Measurements from ENCODE around the gene C5orf47.

The C5orf47 gene, protein sequence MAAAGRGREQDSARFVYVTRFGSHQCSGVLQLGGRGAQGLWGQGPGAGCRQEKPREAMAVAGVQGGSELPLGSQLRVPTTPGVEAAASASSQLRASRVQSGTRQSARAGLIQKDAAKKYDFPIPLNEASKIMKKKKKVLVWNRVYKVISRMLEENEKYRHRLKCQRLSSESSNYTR

DNA sequence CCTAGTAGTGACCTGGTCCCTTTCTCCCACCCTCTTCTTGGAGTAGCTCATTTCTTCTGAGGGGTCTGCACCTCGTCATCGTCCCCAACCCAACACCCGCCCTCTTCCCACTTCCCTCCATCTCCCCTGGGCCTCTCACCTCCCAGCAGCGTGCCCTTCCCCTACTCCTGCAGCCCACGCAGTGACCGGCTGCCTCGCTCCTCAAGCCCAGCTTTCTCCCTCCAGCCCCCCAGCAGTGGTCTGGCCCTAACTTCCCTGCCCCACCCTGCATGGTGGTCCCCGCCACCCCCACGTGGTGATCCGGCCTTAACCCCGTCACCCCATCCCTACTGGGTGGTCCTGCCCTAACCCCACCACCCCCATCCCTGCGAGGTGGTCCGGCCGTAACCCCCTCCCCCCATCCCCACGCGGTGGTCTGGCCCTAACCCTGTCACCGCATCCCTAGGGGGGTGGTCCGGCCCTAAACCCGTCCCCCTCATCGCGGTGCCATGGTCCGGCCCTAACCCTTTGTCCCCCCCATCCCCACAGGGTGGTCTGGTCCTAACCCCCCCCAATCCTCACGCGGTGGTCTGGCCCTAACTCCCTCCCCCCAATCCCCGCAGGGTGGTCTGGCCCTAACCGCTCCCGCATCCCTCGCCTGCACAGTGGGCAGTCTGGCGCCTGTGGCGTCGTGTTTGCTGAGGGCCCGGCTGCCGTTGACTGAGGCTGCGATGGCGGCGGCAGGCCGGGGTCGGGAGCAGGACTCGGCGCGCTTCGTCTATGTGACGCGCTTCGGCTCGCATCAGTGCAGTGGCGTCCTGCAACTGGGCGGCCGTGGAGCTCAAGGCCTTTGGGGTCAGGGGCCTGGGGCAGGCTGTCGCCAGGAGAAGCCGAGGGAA lies at the start of gene C5orf47:
C5orf47 (plus strand) TSS at position 617 of the 878 bp plus-strand sequence; CDS start at position 711, 94 bp downstream.
- DNase-seq (ENCODE audit: low read depth in 1 of 2, low spot score in 1 of 2), result no peak

DNA sequence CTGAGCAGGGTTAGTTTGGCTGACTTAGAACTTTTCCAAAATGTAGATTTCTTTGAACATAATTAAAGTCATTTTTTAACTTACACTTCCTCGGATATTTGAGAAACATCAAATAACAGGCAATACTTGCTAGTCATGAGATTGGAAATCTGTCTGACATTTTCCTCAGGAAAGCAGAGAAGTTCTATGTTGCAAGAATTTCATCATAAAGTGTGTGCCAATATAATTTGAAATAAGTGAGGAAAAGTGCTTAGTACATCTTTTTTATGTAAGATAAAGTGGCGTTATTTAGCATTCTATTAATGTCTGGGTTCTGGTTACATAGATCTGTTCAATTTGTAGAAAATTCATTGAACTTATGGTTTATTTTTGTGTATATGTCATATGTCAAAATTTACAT lies 48.7 kb upstream of the C5orf47 start:
- DNase-seq (ENCODE audit: low read depth in 1 of 2, low spot score in 1 of 2), result no peak

DNA sequence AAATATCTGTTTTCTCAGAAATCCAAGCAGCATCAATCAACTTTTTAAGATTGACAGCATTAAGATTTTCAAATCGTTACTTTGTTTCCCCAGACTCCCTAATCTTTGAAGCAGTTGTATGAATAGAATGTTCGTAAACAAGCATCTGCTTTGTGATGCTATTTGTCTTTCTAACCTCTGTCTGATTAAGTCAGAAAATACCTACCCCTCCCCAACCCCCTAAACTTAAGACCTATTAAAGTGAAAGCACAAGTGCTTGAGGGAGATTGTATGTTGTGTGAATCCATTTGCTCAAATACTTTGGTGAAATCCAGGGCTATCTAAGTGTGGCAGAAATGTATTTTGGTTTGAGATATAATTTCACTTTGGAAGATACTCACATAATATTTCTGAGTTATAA lies 47.9 kb upstream of the C5orf47 start:
- no peak for DNase-seq (ENCODE audit: low read depth in 1 of 2, low spot score in 1 of 2)

DNA sequence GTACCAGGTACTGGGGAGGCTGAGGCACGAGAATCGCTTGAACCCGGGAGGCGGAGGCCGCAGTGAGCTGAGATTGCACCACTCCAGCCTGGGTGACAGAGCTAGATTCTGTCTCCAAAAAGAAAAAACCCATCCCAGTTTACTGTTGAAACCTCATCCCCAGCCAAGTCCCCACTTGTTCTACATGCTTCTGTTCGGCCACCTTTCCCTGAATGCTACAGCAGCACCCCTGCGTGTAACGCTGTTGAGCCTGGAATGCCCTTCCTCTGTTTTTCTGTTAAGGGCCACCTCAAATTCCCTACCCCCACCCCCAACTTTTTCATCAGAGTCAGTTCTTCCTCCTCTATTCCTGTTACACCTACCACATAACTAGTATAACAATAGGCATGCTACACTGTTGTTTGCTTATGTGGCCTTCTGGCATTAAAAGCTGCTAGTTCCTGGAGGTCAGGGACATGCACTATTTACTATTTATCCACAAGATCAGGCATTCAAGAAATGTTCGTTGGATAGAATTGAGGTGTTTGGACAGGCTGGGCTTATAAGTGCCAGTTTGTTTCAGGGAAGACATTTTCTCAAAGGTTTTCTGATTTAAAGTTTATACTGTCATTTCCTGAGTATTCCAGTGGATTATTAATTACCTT lies 47.1 kb upstream of the C5orf47 start:
- DNase-seq (ENCODE audit: low read depth in 1 of 2, low spot score in 1 of 2), result no peak

DNA sequence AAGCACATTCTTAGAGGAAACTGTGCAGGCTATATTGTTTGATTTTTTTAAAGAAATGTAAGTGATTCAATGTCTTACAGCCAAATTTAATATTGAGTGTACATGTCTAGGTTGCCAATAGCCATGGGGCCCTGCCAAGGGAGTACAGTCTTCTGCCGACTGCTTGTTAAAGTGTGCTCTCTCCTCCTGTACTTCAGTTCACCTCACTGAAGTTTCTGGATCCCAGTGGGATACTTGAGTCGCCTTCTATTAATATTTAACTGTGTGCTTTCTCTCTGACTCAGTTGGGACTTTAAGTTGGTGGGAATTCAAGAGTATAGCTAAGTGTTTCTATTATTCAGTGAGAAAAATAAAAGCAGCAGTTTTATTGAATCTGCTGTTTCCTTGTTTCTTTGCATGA lies 44.5 kb upstream of the C5orf47 start:
- no peak for DNase-seq (ENCODE audit: low read depth in 1 of 2, low spot score in 1 of 2)

DNA sequence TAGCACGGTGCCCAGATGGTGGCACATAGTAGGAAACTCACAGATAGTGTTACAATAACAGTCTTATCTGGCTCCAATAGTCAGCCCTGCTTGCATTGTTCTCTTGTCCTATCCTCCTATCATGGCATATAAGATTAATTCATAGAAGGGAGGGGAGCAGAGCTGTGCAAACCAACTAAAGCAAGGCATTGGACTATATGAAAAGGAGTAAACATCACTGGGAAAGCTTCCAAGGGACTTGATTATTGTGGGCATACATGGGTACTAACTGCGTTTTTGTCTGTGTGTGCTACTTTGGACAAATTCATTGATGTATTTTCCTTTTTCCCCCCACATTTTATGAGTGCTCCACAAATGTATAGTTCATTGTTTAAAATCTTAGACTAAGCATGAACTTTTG lies 43.8 kb upstream of the C5orf47 start:
- DNase-seq (ENCODE audit: low read depth in 1 of 2, low spot score in 1 of 2), result no peak

DNA sequence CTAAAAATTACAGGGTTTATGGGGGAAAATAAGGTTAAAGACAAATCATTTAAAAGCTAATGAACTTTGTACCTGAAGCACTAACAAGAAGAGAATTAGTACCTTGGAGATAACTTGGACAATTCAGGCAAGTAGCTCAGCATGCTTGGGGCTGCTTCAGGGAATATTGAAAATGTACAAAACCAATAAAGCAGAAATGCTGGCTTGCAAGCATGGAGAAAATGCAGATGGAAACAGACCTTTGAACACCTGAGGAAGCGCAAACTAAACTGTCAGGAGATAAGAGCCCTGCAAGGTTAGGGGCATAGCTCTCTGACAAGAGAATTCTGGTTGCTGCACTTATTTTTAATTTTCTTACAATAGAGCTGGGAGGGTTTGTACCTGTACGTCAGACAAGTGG lies 42.6 kb upstream of the C5orf47 start:
- no peak for DNase-seq (ENCODE audit: low read depth in 1 of 2, low spot score in 1 of 2)

DNA sequence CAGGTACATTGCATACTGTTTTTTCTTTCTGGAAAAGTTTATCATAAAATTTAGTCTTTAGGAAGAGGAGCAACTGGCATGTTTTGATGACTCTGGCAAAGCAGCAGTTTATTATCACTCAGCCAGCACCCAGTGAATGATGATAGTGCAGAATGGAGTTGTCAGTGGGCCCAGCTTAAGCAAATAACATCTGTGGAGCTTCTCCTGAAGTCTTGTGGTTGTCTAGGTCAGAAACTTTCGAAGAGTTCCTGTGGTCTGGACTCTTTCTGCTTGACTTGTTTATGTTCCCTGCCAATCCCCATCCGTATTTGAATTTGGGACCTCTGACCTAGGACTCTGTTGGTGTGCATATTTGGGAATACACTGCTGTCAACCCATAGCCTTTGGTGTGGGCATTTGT lies 38.1 kb upstream of the C5orf47 start:
- DNase-seq (ENCODE audit: low read depth in 1 of 2, low spot score in 1 of 2), result no peak

DNA sequence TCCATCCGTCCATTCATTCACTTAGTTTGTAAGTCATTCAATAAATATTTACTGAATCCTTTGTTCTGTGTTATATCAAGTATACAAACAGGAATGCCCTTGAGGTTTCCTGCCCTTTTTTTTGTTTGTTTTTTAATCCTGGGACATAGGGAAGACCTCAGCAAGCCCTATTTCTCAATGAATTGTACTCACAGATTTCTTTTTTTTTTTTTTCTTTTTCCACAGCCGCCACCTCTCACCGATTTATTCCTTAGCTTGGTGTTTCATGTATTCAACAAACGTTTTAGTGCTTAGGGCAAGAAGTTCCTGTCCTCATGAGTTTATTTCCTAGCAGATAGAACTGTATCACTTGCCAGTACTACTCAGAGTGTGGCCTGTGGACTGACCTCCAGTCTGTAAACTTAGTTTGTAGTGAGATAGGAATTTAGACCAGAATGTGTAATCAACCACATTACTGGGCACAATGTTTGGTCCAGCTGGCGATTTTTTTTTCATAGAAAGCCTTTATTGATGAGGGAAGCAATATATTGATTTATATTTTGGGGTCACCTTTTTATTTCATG lies 35.4 kb upstream of the C5orf47 start:
- no peak for DNase-seq (ENCODE audit: low read depth in 1 of 2, low spot score in 1 of 2)

DNA sequence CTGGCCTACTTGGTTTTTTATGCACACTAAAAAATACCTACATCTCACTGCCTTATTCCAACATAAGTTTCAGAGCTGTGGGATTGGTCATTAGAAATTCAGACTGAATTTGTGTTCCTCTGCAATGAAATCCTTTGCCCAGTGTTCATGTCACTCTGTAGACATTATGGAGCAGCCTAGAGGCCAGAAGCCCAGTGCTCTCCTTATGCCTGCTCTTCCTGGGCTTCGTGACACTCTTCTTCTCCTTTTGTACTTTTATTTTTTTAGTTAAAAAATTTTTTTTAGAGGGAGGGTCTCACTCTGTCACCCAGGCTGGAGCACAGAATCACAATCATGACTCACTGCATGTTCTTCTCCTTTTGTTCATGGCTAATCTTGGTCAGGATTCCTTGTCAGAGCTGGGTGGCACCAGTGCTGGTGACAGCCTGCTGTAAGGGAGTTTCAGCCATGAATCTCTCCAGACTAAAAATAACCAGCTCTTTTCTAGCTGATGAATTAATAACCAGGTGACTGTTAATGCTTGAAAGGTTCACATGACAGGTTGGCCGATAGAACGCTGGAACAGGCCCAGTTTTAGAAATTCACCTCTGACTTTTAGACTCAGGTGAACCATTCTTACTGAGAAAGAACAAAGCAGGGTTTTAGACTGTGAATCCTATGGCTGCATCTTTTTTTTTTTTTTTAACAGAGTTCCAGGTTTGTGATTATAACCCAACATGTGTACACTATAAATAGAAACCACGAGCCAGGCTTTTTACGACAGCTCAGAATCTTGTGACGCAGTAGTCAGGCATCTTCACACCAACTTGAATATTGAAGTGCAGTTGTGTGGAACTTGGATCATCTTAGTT lies 34.1 kb upstream of the C5orf47 start:
- no peak for DNase-seq (ENCODE audit: low read depth in 1 of 2, low spot score in 1 of 2)

DNA sequence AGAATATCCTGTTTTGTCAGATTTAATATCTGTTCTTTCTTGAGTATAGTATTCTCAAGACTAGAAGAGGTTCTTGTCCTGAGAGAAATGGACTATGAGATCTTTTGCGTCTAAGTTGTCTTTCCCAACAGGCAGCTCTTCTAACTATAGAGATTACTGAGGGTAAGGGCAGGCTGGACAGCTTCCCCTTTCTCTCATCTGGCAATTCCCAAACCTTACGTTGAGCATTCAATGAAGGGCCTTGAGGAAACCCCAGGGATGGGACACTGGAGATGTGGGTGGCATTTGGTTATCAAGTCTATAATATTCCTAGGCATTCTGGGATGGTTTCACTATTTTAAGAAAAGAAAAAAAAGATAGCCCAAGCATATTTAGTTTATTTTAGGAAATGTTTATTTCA lies 28.0 kb upstream of the C5orf47 start:
- DNase-seq (ENCODE audit: low read depth in 1 of 2, low spot score in 1 of 2), result no peak

DNA sequence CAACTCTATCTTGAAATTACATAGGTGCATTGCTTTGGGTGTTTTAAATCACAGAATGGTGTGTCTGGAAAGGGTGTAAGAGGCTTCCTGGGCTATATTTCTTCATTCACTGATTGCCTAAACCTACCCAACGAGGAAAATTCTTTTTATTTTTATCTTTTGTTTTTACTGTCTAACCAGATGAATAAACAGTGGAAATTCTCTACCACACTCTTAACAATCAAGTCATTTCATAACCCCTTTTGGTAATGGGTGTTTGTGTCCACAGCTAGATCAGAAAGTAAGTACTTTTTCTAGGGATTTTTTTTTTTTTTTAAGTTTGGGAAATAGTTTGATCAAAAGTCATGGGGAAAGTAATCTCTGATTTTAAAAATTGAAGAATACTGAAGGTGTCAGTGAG lies 27.6 kb upstream of the C5orf47 start:
- DNase-seq (ENCODE audit: low read depth in 1 of 2, low spot score in 1 of 2), result no peak

DNA sequence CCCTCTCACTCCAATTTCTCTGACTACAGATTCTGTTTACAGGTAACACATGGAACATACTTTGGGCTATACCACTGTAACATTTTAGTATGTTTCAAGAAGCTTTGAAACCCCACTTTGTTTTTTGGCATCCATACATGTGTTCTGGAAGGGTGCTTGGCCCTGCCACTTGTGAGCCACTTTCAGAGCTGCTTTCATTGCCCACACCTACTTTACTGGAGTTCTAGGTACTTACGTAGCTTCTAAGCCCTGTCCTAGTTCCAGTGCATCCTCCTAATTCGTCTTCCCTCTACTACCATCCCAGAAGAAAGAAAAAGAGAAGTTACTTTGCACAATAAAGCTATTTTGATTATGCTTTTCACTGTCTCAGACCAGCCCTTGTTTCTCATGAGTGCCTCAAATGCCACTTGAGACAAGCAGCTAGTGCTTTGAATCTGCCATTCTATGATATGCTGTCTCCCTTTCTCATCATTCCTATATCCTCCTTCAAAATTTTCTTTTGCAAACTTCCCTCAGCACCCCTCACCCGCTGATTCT lies 26.5 kb upstream of the C5orf47 start:
- DNase-seq (ENCODE audit: low read depth in 1 of 2, low spot score in 1 of 2), result no peak

DNA sequence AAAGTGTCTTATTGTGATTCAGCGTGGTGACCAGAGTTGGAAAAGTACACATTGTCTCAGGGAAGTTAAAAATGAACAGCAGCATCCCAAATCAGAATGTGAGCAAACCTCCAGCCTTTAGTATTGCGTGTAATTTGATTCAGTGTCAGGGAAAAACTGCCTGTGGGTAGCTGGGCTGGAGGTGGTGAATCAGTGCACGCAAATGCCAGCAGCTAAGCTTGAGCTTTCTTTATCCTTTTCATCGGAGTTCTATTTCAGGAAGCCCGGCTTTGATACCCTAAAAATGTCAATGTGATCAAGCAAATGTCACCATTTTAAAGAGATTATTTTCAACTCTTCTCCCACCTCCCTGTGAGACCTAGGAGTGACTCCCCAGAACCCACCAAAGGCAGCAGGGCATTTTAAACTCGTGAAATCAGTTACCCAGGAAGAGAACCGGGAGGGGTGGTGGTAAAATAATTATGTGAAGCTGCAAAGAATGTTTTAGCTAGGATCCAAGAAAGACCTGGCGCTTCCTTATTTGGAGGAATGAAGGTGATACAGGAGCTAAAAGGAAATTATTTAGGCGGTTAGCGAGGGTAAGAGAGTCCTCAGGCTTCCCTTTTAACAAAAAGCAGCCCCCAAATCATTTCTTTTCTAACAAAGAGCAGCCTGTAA lies 25.7 kb upstream of the C5orf47 start:
- DNase-seq (ENCODE audit: low read depth in 1 of 2, low spot score in 1 of 2), result no peak

DNA sequence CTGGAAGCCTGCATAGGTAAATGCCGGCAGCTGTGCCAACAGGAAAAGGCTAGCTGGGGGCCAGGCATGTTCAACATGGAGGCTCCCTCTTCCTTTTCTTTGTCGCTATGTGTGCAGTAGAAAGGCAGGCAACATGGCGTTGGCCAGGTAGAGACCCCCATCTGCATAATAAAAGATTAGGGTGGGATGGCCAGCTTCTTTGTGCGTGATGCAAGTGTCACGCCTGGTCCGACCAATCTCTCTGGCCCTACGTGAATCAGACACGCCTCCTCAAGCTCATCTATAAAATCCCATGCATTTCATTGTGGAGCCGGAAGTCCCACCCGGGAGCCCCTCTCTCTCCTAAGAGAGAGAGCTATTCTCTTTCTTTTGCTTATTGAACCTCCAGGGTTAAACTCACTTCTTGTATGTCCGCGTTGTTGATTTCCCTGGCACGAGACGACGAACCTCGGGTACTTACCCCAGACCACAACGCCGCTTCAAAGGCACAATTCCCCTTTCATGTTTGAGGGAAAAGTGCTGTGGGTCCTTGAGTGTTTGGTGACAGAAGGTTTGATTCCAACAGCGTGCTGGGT lies 25.0 kb upstream of the C5orf47 start:
- DNase-seq (ENCODE audit: low read depth in 1 of 2, low spot score in 1 of 2), result no peak

DNA sequence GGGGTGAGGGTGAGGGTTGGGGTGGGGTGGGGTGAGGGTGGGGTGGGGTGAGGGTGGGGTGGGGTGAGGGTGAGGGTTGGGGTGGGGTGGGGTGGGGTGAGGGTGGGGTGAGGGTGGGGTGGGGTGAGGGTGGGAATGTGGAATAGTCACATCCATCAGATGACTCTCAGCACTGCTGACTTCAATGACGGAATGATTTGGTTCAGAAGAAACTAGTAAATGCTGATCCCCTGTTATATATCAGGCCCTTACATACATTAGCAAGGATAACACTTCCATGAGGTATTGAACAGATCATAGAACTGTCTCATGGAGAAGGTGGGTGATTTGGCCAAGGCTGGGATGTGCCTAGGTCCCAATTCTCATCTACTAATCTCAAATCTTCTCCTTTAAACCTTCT lies 24.5 kb upstream of the C5orf47 start:
- DNase-seq (ENCODE audit: low read depth in 1 of 2, low spot score in 1 of 2), result no peak

DNA sequence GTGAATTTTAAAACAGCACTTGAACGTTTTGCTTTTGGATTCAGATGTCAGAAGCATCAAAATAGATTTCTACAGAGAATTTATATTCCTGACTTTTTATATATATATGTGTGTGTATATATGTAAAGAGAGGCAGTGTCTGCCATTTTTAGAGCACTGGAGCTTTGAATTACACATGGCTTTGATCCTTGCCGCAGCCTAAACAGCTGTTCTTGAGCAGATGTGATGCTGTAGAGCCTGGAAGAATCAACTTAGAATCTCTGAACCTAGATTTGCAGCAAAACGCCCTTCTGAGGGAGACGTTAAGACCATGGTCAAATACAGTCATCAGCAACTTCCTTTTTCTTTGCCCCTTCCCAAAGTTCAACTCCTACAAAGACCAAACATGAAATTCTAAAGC lies 21.7 kb upstream of the C5orf47 start:
- DNase-seq (ENCODE audit: low read depth in 1 of 2, low spot score in 1 of 2), result no peak

DNA sequence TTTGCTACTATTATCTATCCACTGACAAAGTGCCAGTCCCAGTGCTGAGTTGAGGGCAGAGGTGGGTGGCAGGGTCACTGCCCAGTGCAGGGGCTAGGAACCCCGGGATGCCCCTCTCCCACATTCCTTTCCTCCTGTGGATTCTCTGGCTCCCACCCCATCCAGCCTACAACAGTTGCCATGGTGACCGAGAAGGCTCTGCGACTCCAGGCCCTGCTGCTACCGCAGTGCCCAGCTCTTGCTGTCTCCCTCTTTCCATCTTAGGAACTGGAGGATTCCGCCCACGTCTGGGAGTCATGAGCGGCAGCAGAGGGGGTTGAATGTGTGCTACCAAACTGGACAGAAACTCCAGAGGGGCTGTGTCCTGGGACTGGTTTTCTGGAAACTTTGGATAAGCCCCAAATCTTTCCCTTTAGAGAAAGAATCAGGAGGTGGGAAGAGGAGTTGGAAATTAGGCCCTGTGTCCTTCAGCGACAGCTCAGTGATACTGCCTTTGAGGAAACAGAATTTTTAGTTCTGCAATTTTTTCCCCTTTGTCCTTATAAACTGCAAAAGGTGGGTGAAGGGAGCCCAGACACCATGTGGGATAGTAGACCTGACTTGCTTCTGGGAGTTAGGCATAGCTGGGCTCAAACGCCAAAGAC lies 20.7 kb upstream of the C5orf47 start:
- no peak for DNase-seq (ENCODE audit: low read depth in 1 of 2, low spot score in 1 of 2)

Measured in stimulated activated CD4-positive, alpha-beta T cell treated with anti-CD3 and anti-CD28 coated beads, Interleukin-15, amount 100 ng/mL, for 1 hour (primary cell).